ENCODE measurements around the gene UBR3.

The UBR3 gene

DNA sequence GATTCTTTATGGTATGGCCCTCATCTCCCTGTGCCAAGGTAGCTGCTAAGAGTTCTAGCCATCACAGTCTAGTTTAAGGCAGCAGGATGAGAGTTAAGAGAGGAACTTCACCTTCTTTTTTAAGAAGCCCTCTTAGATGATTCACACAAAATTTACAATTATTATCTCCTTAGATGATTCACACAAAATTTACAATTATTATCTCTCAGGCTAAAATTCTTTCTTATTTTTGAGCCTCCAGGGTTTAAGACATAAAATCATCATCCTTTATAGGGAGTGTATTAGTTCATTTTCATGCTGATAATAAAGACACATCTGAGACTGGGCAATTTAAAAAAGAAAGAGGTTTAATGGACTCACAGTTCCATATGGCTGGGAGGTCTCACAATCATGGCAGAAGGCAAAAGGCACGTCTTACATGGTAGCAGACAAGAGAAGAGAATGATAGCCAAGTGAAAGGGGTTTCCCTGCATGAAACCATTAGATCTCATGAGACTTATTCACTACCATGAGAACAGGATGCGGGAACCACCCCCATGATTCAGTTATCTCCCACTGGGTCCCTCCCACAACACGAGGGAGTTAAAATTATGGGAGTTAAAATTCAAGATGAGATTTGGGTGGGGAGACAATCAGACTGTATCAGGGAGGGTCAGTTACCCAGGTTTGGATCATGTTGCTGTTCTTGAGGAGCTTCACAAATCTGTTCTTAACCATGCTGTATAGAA, 217.7 kb downstream of the UBR3 start:
- in situ Hi-C loops (cut with MboI; ENCODE audit: low pct_unique_long_range_greater_than_20kb, low sequenced_read_pairs, unreplicated experiment): no loop called here
- TF ChIP-seq, protein P1, sequence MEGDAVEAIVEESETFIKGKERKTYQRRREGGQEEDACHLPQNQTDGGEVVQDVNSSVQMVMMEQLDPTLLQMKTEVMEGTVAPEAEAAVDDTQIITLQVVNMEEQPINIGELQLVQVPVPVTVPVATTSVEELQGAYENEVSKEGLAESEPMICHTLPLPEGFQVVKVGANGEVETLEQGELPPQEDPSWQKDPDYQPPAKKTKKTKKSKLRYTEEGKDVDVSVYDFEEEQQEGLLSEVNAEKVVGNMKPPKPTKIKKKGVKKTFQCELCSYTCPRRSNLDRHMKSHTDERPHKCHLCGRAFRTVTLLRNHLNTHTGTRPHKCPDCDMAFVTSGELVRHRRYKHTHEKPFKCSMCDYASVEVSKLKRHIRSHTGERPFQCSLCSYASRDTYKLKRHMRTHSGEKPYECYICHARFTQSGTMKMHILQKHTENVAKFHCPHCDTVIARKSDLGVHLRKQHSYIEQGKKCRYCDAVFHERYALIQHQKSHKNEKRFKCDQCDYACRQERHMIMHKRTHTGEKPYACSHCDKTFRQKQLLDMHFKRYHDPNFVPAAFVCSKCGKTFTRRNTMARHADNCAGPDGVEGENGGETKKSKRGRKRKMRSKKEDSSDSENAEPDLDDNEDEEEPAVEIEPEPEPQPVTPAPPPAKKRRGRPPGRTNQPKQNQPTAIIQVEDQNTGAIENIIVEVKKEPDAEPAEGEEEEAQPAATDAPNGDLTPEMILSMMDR (IDR thresholded peaks at IDR 0.05; ENCODE audit: extremely low read depth, insufficient read depth, missing control alignments): no peak
- no peak for DNase-seq (ENCODE audit: low spot score)

GRCh38 chr2:170047331-170048065, 220.2 kb downstream of the UBR3 start:
- TF ChIP-seq, protein P1 (IDR thresholded peaks at IDR 0.05; ENCODE audit: extremely low read depth, insufficient read depth, missing control alignments): no peak
- no peak for DNase-seq (ENCODE audit: low spot score)
- in situ Hi-C loops (cut with MboI; ENCODE audit: low pct_unique_long_range_greater_than_20kb, low sequenced_read_pairs, unreplicated experiment): no loop called here

DNA sequence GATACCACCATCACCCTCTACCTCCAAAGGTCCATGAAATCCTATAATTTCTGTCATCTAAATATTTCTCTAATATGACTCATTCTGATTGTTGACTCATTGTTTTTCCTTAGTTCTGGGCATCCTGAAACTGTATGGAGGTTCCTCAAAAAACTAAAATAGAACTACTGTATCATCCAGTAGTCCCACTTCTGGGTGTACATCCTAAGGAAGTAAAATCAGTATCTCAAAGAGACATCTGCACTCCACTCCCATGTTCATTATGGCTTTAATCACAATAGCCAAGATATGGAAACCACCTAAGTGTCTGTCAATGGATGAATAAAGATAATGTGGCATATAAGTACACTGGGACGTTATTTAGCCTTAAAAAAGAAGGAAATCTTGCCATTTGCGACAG, 224.9 kb downstream of the UBR3 start:
- TF ChIP-seq, protein P1 (IDR thresholded peaks at IDR 0.05; ENCODE audit: extremely low read depth, insufficient read depth, missing control alignments): no peak
- in situ Hi-C loops (cut with MboI; ENCODE audit: low pct_unique_long_range_greater_than_20kb, low sequenced_read_pairs, unreplicated experiment): no loop called here
- DNase-seq (ENCODE audit: low spot score): no peak

DNA sequence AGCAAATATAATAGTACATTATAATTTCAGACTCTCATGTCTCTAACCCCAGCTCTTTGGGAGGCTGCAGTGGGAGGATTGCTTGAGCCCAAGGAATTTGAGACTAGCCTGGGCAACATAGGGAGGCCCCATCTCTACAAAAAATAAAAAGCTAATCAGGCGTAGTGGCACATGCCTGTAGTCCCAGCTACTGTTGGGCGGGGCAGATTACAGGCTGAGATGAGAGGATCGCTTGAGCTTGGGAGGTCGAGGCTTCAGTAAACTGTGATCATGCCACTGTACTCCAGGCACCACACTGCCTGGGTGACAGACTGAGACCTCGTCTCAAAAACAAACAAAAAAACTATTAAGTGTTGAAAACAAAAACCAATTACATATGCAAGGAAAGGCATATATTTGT, 227.7 kb downstream of the UBR3 start:
- no peak for DNase-seq (ENCODE audit: low spot score)
- in situ Hi-C loops (cut with MboI; ENCODE audit: low pct_unique_long_range_greater_than_20kb, low sequenced_read_pairs, unreplicated experiment): no loop called here
- TF ChIP-seq, protein P1 (IDR thresholded peaks at IDR 0.05; ENCODE audit: extremely low read depth, insufficient read depth, missing control alignments): no peak

DNA sequence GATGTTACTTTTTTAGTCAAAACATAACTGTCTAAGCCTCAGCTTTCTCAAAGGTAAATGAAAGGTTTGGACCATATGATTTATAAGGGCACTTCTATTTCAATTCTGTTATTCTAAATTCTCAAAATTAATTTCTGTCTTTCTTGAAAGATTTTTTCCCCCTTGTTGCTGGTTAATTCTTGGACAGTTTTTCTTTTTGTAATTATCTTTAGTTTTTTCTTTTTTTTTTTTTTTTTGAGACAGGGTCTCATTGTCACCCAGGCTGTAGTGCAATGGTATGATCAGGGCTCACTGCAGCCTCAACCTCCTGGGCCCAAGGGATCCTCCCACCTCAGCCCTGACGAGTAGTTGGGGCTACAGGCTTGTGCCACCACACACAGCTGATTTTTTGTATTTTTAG, 229.6 kb downstream of the UBR3 start:
- TF ChIP-seq, protein P1 (IDR thresholded peaks at IDR 0.05; ENCODE audit: extremely low read depth, insufficient read depth, missing control alignments): no peak
- in situ Hi-C loops (cut with MboI; ENCODE audit: low pct_unique_long_range_greater_than_20kb, low sequenced_read_pairs, unreplicated experiment): no loop called here
- no peak for DNase-seq (ENCODE audit: low spot score)

- DNase-seq (ENCODE audit: low spot score): no peak
- in situ Hi-C loops (cut with MboI; ENCODE audit: low pct_unique_long_range_greater_than_20kb, low sequenced_read_pairs, unreplicated experiment): no loop called here
- TF ChIP-seq, protein P1 (IDR thresholded peaks at IDR 0.05; ENCODE audit: extremely low read depth, insufficient read depth, missing control alignments): no peak
These were observed 236.4 kb downstream of the UBR3 start for GRCh38 chr2:170063456-170064235.
